ENCODE results near the gene TMEM61. TPM values are rescaled to one million over a fixed set of nuclear protein-coding genes. Genes with fewer than 3 reads are reported as not detected.

Gene TMEM61
- total RNA-seq, 4 donors from 2014 or later: 7.1 to 24.8 (median 8.5) TPM

GRCh38 chr1:54977533-54978297 is 2.7 kb upstream of the TMEM61 start:
- H3K4me3 ChIP-seq: no peak overlapping the region
- in situ Hi-C loops (cut with MboI; ENCODE audit: low pct_ligation_motif_present in 1 of 4, low pct_unique_long_range_greater_than_20kb in 1 of 4, low sequenced_read_pairs in 3 of 4): no loop called here
- DNase-seq: peak; percentile 40
- intact Hi-C loops (cut with DNase I; ENCODE audit: low total_unique reads): no loop called here
- H3K4me1 ChIP-seq: peaks cover 0 to 26% (median 7%) of the 10 kb centered on the region in 4 donors
- H3K36me3 ChIP-seq: no peaks in the 10 kb centered on the region
- H3K9me3 ChIP-seq: no peaks in the 10 kb centered on the region
- no peak overlapping the region for H3K27ac ChIP-seq
- peaks cover 27% of the 10 kb centered on the region for H3K27me3 ChIP-seq
- 80 to 92% methylated on average over 1 to 5 of the region's 5 CpGs for WGBS, 2 donors (ENCODE audit: low coverage in 1 of 2)
- TF ChIP-seq POLR2AphosphoS5 (IDR thresholded peaks at IDR 0.05) (peak in 2 of 3 donors; percentile 21 to 47), EP300 (IDR thresholded peaks at IDR 0.05; ENCODE audit: low read depth) (no peak), CTCF (IDR thresholded peaks at IDR 0.05) (no peak), POLR2A (IDR thresholded peaks at IDR 0.05) (no peak)

GRCh38 chr1:54978528-54979326 is 1.7 kb upstream of the TMEM61 start:
- H3K27me3 ChIP-seq: peaks cover 27% of the 10 kb centered on the region
- H3K9me3 ChIP-seq: no peaks in the 10 kb centered on the region
- DNase-seq: no peak
- H3K36me3 ChIP-seq: no peaks in the 10 kb centered on the region
- H3K27ac ChIP-seq: no peak overlapping the region
- in situ Hi-C loops (cut with MboI; ENCODE audit: low pct_ligation_motif_present in 1 of 4, low pct_unique_long_range_greater_than_20kb in 1 of 4, low sequenced_read_pairs in 3 of 4): no loop called here
- WGBS, 2 donors (ENCODE audit: low coverage in 1 of 2): 88% methylated on average over 9 of the region's 9 CpGs; no CpG with 5 or more reads in 1 of the 2 donors
- intact Hi-C loops (cut with DNase I; ENCODE audit: low total_unique reads): no loop called here
- H3K4me1 ChIP-seq: peaks cover 0 to 17% (median 7%) of the 10 kb centered on the region in 4 donors
- H3K4me3 ChIP-seq: no peak overlapping the region
- TF ChIP-seq POLR2AphosphoS5 (IDR thresholded peaks at IDR 0.05): no peak
- TF ChIP-seq EP300 (IDR thresholded peaks at IDR 0.05; ENCODE audit: low read depth): no peak
- TF ChIP-seq CTCF (IDR thresholded peaks at IDR 0.05): no peak
- TF ChIP-seq POLR2A (IDR thresholded peaks at IDR 0.05): no peak

- 42% methylated on average over 4 of the region's 5 CpGs; no CpG with 5 or more reads in 1 of the 2 donors for WGBS, 2 donors (ENCODE audit: low coverage in 1 of 2)
- intact Hi-C loops (cut with DNase I; ENCODE audit: low total_unique reads): no loop called here
- Histone ChIP-seq H3K27me3 (peaks cover 27% of the 10 kb centered on the region), H3K9me3 (no peaks in the 10 kb centered on the region), H3K4me1 (peaks cover 0 to 17% (median 7%) of the 10 kb centered on the region in 4 donors), H3K4me3 (no peak overlapping the region), H3K36me3 (no peaks in the 10 kb centered on the region), H3K27ac (no peak overlapping the region)
- no peak for TF ChIP-seq POLR2A (IDR thresholded peaks at IDR 0.05)
- no peak for TF ChIP-seq EP300 (IDR thresholded peaks at IDR 0.05; ENCODE audit: low read depth)
- no peak for TF ChIP-seq CTCF (IDR thresholded peaks at IDR 0.05)
- no peak for TF ChIP-seq POLR2AphosphoS5 (IDR thresholded peaks at IDR 0.05)
- no peak for DNase-seq
- in situ Hi-C loops (cut with MboI; ENCODE audit: low pct_ligation_motif_present in 1 of 4, low pct_unique_long_range_greater_than_20kb in 1 of 4, low sequenced_read_pairs in 3 of 4): no loop called here
Measured at GRCh38 chr1:54979327-54979891, 1.0 kb upstream of the TMEM61 start.

- intact Hi-C loops (cut with DNase I; ENCODE audit: low total_unique reads): no loop called here
- H3K4me1 ChIP-seq: peaks cover 0 to 17% (median 7%) of the 10 kb centered on the region in 4 donors
Measured at GRCh38 chr1:54980046-54980527, 341 bp upstream of the TMEM61 start.

More at GRCh38 chr1:54980046-54980527, 341 bp upstream of the TMEM61 start:
- peaks cover 27% of the 10 kb centered on the region for H3K27me3 ChIP-seq
- H3K27ac ChIP-seq: peak overlapping the region; percentile 51 to 73 (median 71)
- H3K9me3 ChIP-seq: no peaks in the 10 kb centered on the region
- TF ChIP-seq POLR2A (IDR thresholded peaks at IDR 0.05): no peak
- TF ChIP-seq CTCF (IDR thresholded peaks at IDR 0.05): no peak
- no peak for DNase-seq
- H3K36me3 ChIP-seq: no peaks in the 10 kb centered on the region
- H3K4me3 ChIP-seq: peak overlapping the region; percentile 20 to 60 (median 42)
- 22% methylated on average over 20 of the region's 25 CpGs; no CpG with 5 or more reads in 1 of the 2 donors for WGBS, 2 donors (ENCODE audit: low coverage in 1 of 2)
- in situ Hi-C loops (cut with MboI; ENCODE audit: low pct_ligation_motif_present in 1 of 4, low pct_unique_long_range_greater_than_20kb in 1 of 4, low sequenced_read_pairs in 3 of 4): no loop called here
